Muscle of back (tissue), 11 donors: ENCODE measurements around the gene INPP4B. TPM values are rescaled to one million over a fixed set of nuclear protein-coding genes. Genes with fewer than 3 reads are reported as not detected.
"Not testable (repeated sequence)": the region's sequence is repeated elsewhere in the genome, so short reads cannot be mapped to it uniquely, and the experiment has no call there.

Experiments
- DNase-seq, 3 donors: peaks; one replicate each; pipeline versions ENCODE4 v3.0.0 to v3.0.0-alpha.2; 2013
- polyA plus RNA-seq, 10 donors: library from polyadenylated mRNA; unstranded; fragments of 120-200 nt; gene quantifications; one replicate each; pipeline ENCODE4 v1.2.1, GENCODE V29; 2013; ENCODE audit not compliant: insufficient read length in 10 of 10

The INPP4B gene
- polyA plus RNA-seq, 10 donors: 24.9 to 49.1 (median 31.6) TPM

GRCh38 chr4:142686081-142686480 lies 160.0 kb downstream of the INPP4B start:
- no peak for DNase-seq

GRCh38 chr4:142683997-142684396 lies 162.1 kb downstream of the INPP4B start:
- no peak for DNase-seq

- no peak for DNase-seq
Observed at GRCh38 chr4:142683503-142683902, 162.6 kb downstream of the INPP4B start.

- no peak for DNase-seq
Observed at GRCh38 chr4:142671516-142671915, 174.6 kb downstream of the INPP4B start.

GRCh38 chr4:142663828-142664227 lies 182.3 kb downstream of the INPP4B start:
- no peak for DNase-seq

- DNase-seq: no peak
Observed at GRCh38 chr4:142660728-142661127, 185.4 kb downstream of the INPP4B start.

- peak; percentile 2 to 11 (median 4) for DNase-seq
Observed at GRCh38 chr4:142656178-142656577, 189.9 kb downstream of the INPP4B start.

GRCh38 chr4:142648378-142648777 lies 197.7 kb downstream of the INPP4B start:
- DNase-seq: no peak

- peak in 2 of 3 donors; percentile 3 to 6 for DNase-seq
Observed at GRCh38 chr4:142645475-142646108, 200.5 kb downstream of the INPP4B start.

- not testable (repeated sequence) for DNase-seq
Observed at GRCh38 chr4:142644628-142645027, 201.5 kb downstream of the INPP4B start.

- DNase-seq: no peak
Observed at GRCh38 chr4:142637614-142638013, 208.5 kb downstream of the INPP4B start.

GRCh38 chr4:142631836-142632235 lies 214.3 kb downstream of the INPP4B start:
- DNase-seq: no peak

GRCh38 chr4:142615324-142615665 lies 230.8 kb downstream of the INPP4B start:
- no peak for DNase-seq

GRCh38 chr4:142614621-142615323 lies 231.3 kb downstream of the INPP4B start:
- peak in 1 of 3 donors; percentile 0 for DNase-seq

- no peak for DNase-seq
Observed at GRCh38 chr4:142607976-142608375, 238.1 kb downstream of the INPP4B start.

- no peak for DNase-seq
Observed at GRCh38 chr4:142600952-142601351, 245.1 kb downstream of the INPP4B start.

GRCh38 chr4:142598132-142598531 lies 248.0 kb downstream of the INPP4B start:
- no peak for DNase-seq

- DNase-seq: no peak
Observed at GRCh38 chr4:142596595-142596994, 249.5 kb downstream of the INPP4B start.

GRCh38 chr4:142596121-142596520 lies 250.0 kb downstream of the INPP4B start:
- no peak for DNase-seq

- no peak for DNase-seq
Observed at GRCh38 chr4:142595222-142595871, 250.8 kb downstream of the INPP4B start.

- DNase-seq: no peak
Observed at GRCh38 chr4:142585411-142585810, 260.7 kb downstream of the INPP4B start.

GRCh38 chr4:142583708-142584107 lies 262.4 kb downstream of the INPP4B start:
- no peak for DNase-seq

- no peak for DNase-seq
Observed at GRCh38 chr4:142582340-142582739, 263.8 kb downstream of the INPP4B start.
